GM12878 (cell line): ENCODE measurements around the gene ZBTB14. TPM values are rescaled to one million over a fixed set of nuclear protein-coding genes. Genes with fewer than 3 reads are reported as not detected.

Experiments
- ATAC-seq: fragments of 200-7000 bp; cut with Tn5 transposase; 3 replicates; pipeline ENCODE4 v1.9.1; 2020; ENCODE audit warnings: mild to moderate bottlenecking, moderate library complexity
- BruUV-seq: library from RNA; stranded (reverse); fragments of 400-500 nt; replicated peaks from 2 replicates; lab custom pipeline; 2021; lab: Mats Ljungman, UMichigan
- CTCF ChIA-PET: fragments of 300-600 bp; sonication (Branson Sonifier 250); formaldehyde crosslinking; extraction: SDS; loops from one replicate; lab custom pipeline; 2021; ENCODE audit warnings: inconsistent platforms; lab: Yijun Ruan, JAX
- POLR2A ChIA-PET: fragments of 350-600 bp; formaldehyde crosslinking; extraction: SDS; loops from one replicate; lab custom pipeline; 2021; ENCODE audit warnings: inconsistent platforms; lab: Charles Lee
- RAD21 ChIA-PET: fragments of 300-600 bp; sonication (Branson Sonifier 250); formaldehyde crosslinking; loops from one replicate; lab custom pipeline; 2023; ENCODE audit warnings: antibody characterized with exemption; ENCODE audit not compliant: unreplicated experiment; lab: Charles Lee
- SMC1A ChIA-PET: fragments of 300-600 bp; sonication (Branson Sonifier 250); formaldehyde crosslinking; loops from one replicate; lab custom pipeline; 2023; ENCODE audit not compliant: unreplicated experiment, uncharacterized antibody; lab: Charles Lee
- DNase-seq: peaks from one replicate; pipeline ENCODE4 v3.0.0-alpha.2; 2011; ENCODE audit warnings: low read depth, low spot score
- FAIRE-seq: peaks from 3 replicates; lab custom pipeline; 2011; peaks lifted over from hg19 to GRCh38; lab: Jason Lieb, UNC
- H2AFZ ChIP-seq: 2 replicates; pipeline ENCODE4 v1.6.0; 2011; ENCODE audit warnings: low read depth, low read length, control low read depth; ENCODE audit not compliant: control insufficient read depth
- H3K27ac ChIP-seq: 2 replicates; pipeline ENCODE4 v1.5.1; 2011; ENCODE audit warnings: control low read depth; ENCODE audit not compliant: control insufficient read depth, insufficient read depth
- H3K27me3 ChIP-seq, 2 experiments: replicated peaks in 1 of 2; 2 replicates each; pipeline versions ENCODE4 v1.6.0 to v1.6.1; 2011; ENCODE audit warnings: low read length in 1 of 2; ENCODE audit not compliant: control insufficient read depth in 2 of 2, insufficient read depth in 2 of 2
- H3K36me3 ChIP-seq, 2 experiments: 2 replicates each; pipeline ENCODE4 v1.5.1; 2011; ENCODE audit warnings: low read length in 1 of 2; ENCODE audit not compliant: control insufficient read depth in 2 of 2, insufficient read depth in 2 of 2
- H3K4me1 ChIP-seq: 2 replicates; pipeline ENCODE4 v1.6.1; 2011; ENCODE audit warnings: mild to moderate bottlenecking, low read length, moderate library complexity, mixed read lengths; ENCODE audit not compliant: control insufficient read depth, insufficient read depth
- H3K4me2 ChIP-seq: 2 replicates; pipeline ENCODE4 v1.6.0; 2011; ENCODE audit warnings: control low read depth; ENCODE audit not compliant: control insufficient read depth, insufficient read depth
- H3K4me3 ChIP-seq: fragments of 200-600 bp; sonication (generic); 2 replicates; pipeline ENCODE4 v1.5.1; 2016
- H3K79me2 ChIP-seq: 2 replicates; pipeline ENCODE4 v1.6.0; 2011; ENCODE audit warnings: low read length; ENCODE audit not compliant: control insufficient read depth, insufficient read depth
- H3K9ac ChIP-seq: 2 replicates; pipeline ENCODE4 v1.8.0; 2011; ENCODE audit warnings: low read length, control low read depth, mixed read lengths; ENCODE audit not compliant: control insufficient read depth, insufficient read depth
- H3K9me3 ChIP-seq: replicated peaks from 3 replicates; pipeline ENCODE4 v1.5.1; 2011; ENCODE audit warnings: mild to moderate bottlenecking, low read length; ENCODE audit not compliant: control insufficient read depth, insufficient read depth
- H4K20me1 ChIP-seq: 2 replicates; pipeline ENCODE4 v1.6.0; 2011; ENCODE audit not compliant: control insufficient read depth, insufficient read depth
- ATF7 ChIP-seq: fragments of 450-650 bp; IDR thresholded peaks from 2 replicates; pipeline ENCODE4 v1.6.1; 2016; ENCODE audit warnings: low read depth, mild to moderate bottlenecking
- BMI1 ChIP-seq: fragments of 450-650 bp; IDR thresholded peaks from 2 replicates; pipeline ENCODE4 v1.6.1; 2016; ENCODE audit warnings: mild to moderate bottlenecking, moderate library complexity, borderline replicate concordance
- CEBPB ChIP-seq, 2 experiments: fragments of 150-350 bp in 1 of 2; IDR thresholded peaks; 2 replicates each; pipeline ENCODE4 v1.6.1; 2012 to 2014; ENCODE audit warnings: low read depth in 2 of 2, low read length in 2 of 2, borderline replicate concordance in 1 of 2, inconsistent platforms in 1 of 2
- DPF2 ChIP-seq: fragments of 450-650 bp; IDR thresholded peaks from 2 replicates; pipeline ENCODE4 v1.6.1; 2017; ENCODE audit warnings: mild to moderate bottlenecking
- FOS ChIP-seq: IDR thresholded peaks from 3 replicates; pipeline ENCODE4 v1.6.1; 2011; ENCODE audit warnings: borderline replicate concordance; ENCODE audit not compliant: insufficient read length; ENCODE audit errors: extremely low read depth
- JUNB ChIP-seq: IDR thresholded peaks from 2 replicates; pipeline ENCODE4 v1.6.1; 2016; ENCODE audit warnings: antibody characterized with exemption, mild to moderate bottlenecking
- JUND ChIP-seq: IDR thresholded peaks from 2 replicates; pipeline ENCODE4 v1.6.1; 2012; ENCODE audit warnings: low read depth, mild to moderate bottlenecking, low read length, improper control_type of control experiment, moderate library complexity
- MYB ChIP-seq: fragments of 150-350 bp; IDR thresholded peaks from 2 replicates; pipeline ENCODE4 v1.6.1; 2014; ENCODE audit warnings: mild to moderate bottlenecking, low read depth, low read length, borderline replicate concordance
- NRF1 ChIP-seq: conservative IDR thresholded peaks from 2 replicates; pipeline ENCODE4 v1.6.1; 2011; ENCODE audit warnings: mild to moderate bottlenecking, low read depth, low read length, improper control_type of control experiment
- PML ChIP-seq: IDR thresholded peaks from 2 replicates; pipeline ENCODE4 v1.6.1; 2012; ENCODE audit warnings: low read length, inconsistent platforms
- RFX5 ChIP-seq: IDR thresholded peaks from 2 replicates; pipeline ENCODE4 v1.6.1; 2011; ENCODE audit warnings: low read depth, low read length, improper control_type of control experiment
- SIX5 ChIP-seq: IDR thresholded peaks from 2 replicates; pipeline ENCODE4 v1.6.1; 2011; ENCODE audit warnings: mild to moderate bottlenecking, low read depth, low read length, moderate library complexity; ENCODE audit not compliant: severe bottlenecking
- SMC3 ChIP-seq: IDR thresholded peaks from 2 replicates; pipeline ENCODE4 v1.6.1; 2011; ENCODE audit warnings: low read length, improper control_type of control experiment, borderline replicate concordance
- WGBS: methylation state at CpG from one replicate; pipeline ENCODE4 v1.1.6; 2016; ENCODE audit warnings: low lambda C conversion rate; ENCODE audit not compliant: insufficient replicate concordance, insufficient coverage; ENCODE audit errors: missing lambda C conversion rate; 5-methylcytosine and 5-hydroxymethylcytosine counted together
- in situ Hi-C: fragments of 300-500 bp; cut with MboI; formaldehyde crosslinking; loops from 9 replicates; pipeline ENCODE4 v1.14.3; 2018; ENCODE audit warnings: mixed read lengths
- intact Hi-C: fragments of 100-400 bp; cut with micrococcal nuclease; formaldehyde crosslinking; loops from one replicate; pipeline ENCODE4 v1.14.2; 2022; ENCODE audit not compliant: unreplicated experiment
- polyA plus RNA-seq, 11 experiments: library from polyadenylated mRNA; depleted of rRNA in 4 of 11; unstranded in 6 of 11; stranded (reverse) in 5 of 11; fragments of >200 nt; fragmentation: Nextera tagmentation in 4 of 11; fragmentation: Illumina TruSeq in 1 of 11; extraction: Ambion mirVana in 4 of 11; extraction: Trizol in 1 of 11; gene quantifications; 1 replicate in 1 of 11; 2 replicates in 10 of 11; pipeline versions ENCODE4 v1.2.1 to v1.2.3, GENCODE V29; 2011 to 2016; ENCODE audit warnings: inconsistent platforms in 2 of 11, missing spikeins in 2 of 11, low read depth in 1 of 11
- total RNA-seq, 4 experiments: library from RNA; depleted of rRNA in 3 of 4; stranded (reverse); fragments of >200 nt in 3 of 4; fragmentation: Illumina TruSeq in 1 of 4; extraction: Trizol in 1 of 4; gene quantifications; 2 replicates each; pipeline versions ENCODE4 v1.2.1 to v1.2.3, GENCODE V29; 2013 to 2021
- TF ChIP-seq, protein P1 (sequence below): fragments of 450-650 bp; conservative IDR thresholded peaks from 2 replicates; pipeline ENCODE4 v1.6.1; 2017; ENCODE audit warnings: mild to moderate bottlenecking, moderate library complexity

ZBTB14 gene
- total and polyA plus RNA-seq, 10 of the 15 experiments (the other 5 are each of a cell fraction or from before 2014, with no cell fraction given), result 4.4 to 21.2 (median 11.1) TPM

- no TSS peak for BruUV-seq
These were observed 43.8 kb upstream of the ZBTB14 start for GRCh38 chr18:5339202-5339834.

More at GRCh38 chr18:5339202-5339834, 43.8 kb upstream of the ZBTB14 start:
- WGBS, result 42% methylated on average over 2 of the region's 2 CpGs
- H3K9ac ChIP-seq, result no peak overlapping the region
- DNase-seq, result no peak
- H3K4me3 ChIP-seq, result no peak overlapping the region
- FAIRE-seq, result no peak
- TF ChIP-seq BMI1 (no peak), FOS (no peak), NRF1 (no peak), JUNB (no peak), JUND (no peak), SMC3 (no peak), SIX5 (no peak), MYB (no peak), ATF7 (no peak), CEBPB (IDR thresholded peaks at IDR 0.05; ENCODE audit: borderline replicate concordance in 1 of 2, low read depth in 2 of 2, low read length in 2 of 2) (no peak), PML (no peak), RFX5 (no peak), DPF2 (no peak)
- TF ChIP-seq, protein P1, sequence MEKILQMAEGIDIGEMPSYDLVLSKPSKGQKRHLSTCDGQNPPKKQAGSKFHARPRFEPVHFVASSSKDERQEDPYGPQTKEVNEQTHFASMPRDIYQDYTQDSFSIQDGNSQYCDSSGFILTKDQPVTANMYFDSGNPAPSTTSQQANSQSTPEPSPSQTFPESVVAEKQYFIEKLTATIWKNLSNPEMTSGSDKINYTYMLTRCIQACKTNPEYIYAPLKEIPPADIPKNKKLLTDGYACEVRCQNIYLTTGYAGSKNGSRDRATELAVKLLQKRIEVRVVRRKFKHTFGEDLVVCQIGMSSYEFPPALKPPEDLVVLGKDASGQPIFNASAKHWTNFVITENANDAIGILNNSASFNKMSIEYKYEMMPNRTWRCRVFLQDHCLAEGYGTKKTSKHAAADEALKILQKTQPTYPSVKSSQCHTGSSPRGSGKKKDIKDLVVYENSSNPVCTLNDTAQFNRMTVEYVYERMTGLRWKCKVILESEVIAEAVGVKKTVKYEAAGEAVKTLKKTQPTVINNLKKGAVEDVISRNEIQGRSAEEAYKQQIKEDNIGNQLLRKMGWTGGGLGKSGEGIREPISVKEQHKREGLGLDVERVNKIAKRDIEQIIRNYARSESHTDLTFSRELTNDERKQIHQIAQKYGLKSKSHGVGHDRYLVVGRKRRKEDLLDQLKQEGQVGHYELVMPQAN, result no peak
- SMC1A ChIA-PET, result no interaction called here
- RAD21 ChIA-PET, result no interaction called here
- H3K27me3 ChIP-seq, result no peaks in the 10 kb centered on the region; a peak in 1 of 4 replicates
- H3K4me2 ChIP-seq, result no peak overlapping the region
- H3K9me3 ChIP-seq, result no peaks in the 10 kb centered on the region
- POLR2A ChIA-PET, result no interaction called here
- in situ Hi-C loops (no loop called here), intact Hi-C loops (no loop called here)
- CTCF ChIA-PET, result no interaction called here
- H4K20me1 ChIP-seq, result no peaks in the 10 kb centered on the region
- H3K36me3 ChIP-seq, result no peaks in the 10 kb centered on the region
- no peak overlapping the region for H2AFZ ChIP-seq
- no peaks in the 10 kb centered on the region for H3K79me2 ChIP-seq
- no peaks in the 10 kb centered on the region for H3K4me1 ChIP-seq
- no peak for ATAC-seq
- H3K27ac ChIP-seq, result no peak overlapping the region
